Liver (tissue), 9 donors: ENCODE measurements around the gene VGLL4. TPM values are rescaled to one million over a fixed set of nuclear protein-coding genes. Genes with fewer than 3 reads are reported as not detected.

ENCODE experiments used
- DNase-seq: peaks from one replicate; pipeline ENCODE4 v3.0.0-alpha.2; 2017; ENCODE audit warnings: low spot score
- H3K27ac ChIP-seq, 2 donors: one replicate each; pipeline ENCODE4 v1.7.0; 2013; ENCODE audit warnings: inconsistent platforms in 2 of 2, low read length in 2 of 2, control low read depth in 1 of 2, low read depth in 1 of 2, mild to moderate bottlenecking in 1 of 2
- H3K27me3 ChIP-seq, 4 donors: one replicate each; pipeline versions ENCODE4 v1.6.1 to v1.7.0; 2013; ENCODE audit warnings: low read length in 3 of 4, inconsistent platforms in 1 of 4, mild to moderate bottlenecking in 1 of 4, moderate library complexity in 1 of 4; ENCODE audit not compliant: control insufficient read depth in 4 of 4, insufficient read depth in 4 of 4
- H3K36me3 ChIP-seq, 4 donors: one replicate each; pipeline versions ENCODE4 v1.6.1 to v1.7.0; 2013; ENCODE audit warnings: low read length in 3 of 4, mild to moderate bottlenecking in 3 of 4, low read depth in 1 of 4, moderate library complexity in 1 of 4; ENCODE audit not compliant: control insufficient read depth in 4 of 4, insufficient read depth in 3 of 4
- H3K4me1 ChIP-seq, 4 donors: one replicate each; pipeline versions ENCODE4 v1.6.1 to v1.7.0; 2013; ENCODE audit warnings: low read length in 3 of 4, mild to moderate bottlenecking in 3 of 4, moderate library complexity in 1 of 4; ENCODE audit not compliant: control insufficient read depth in 4 of 4, insufficient read depth in 4 of 4
- H3K4me3 ChIP-seq, 3 donors: one replicate each; pipeline versions ENCODE4 v1.6.1 to v1.7.0; 2013; ENCODE audit warnings: low read length in 3 of 3, control low read depth in 1 of 3, low read depth in 1 of 3, mild to moderate bottlenecking in 1 of 3
- H3K9ac ChIP-seq, 2 donors: one replicate each; pipeline ENCODE4 v1.7.0; 2013; ENCODE audit warnings: low read length in 2 of 2, mild to moderate bottlenecking in 2 of 2, moderate library complexity in 2 of 2, control low read depth in 1 of 2, low read depth in 1 of 2
- H3K9me3 ChIP-seq, 4 donors: one replicate each; pipeline versions ENCODE4 v1.6.1 to v1.7.0; 2013; ENCODE audit warnings: low read length in 3 of 4; ENCODE audit not compliant: control insufficient read depth in 4 of 4
- CTCF ChIP-seq: fragments of 150-350 bp; IDR thresholded peaks from 2 replicates; pipeline ENCODE4 v1.5.1; 2017; ENCODE audit warnings: improper control_type of control experiment, low read depth, low read length; ENCODE audit not compliant: missing input control
- EGR1 ChIP-seq, 2 donors: IDR thresholded peaks; 2 replicates each; pipeline ENCODE4 v1.6.1; 2016 to 2018; ENCODE audit warnings: antibody characterized with exemption in 2 of 2, low read depth in 2 of 2
- GABPA ChIP-seq, 2 donors: IDR thresholded peaks in 1 of 2; conservative IDR thresholded peaks in 1 of 2; 2 replicates each; pipeline ENCODE4 v1.6.1; 2016; ENCODE audit warnings: antibody characterized with exemption in 2 of 2, mild to moderate bottlenecking in 1 of 2, moderate library complexity in 1 of 2
- HNF4A ChIP-seq, 2 donors: conservative IDR thresholded peaks; 2 replicates each; pipeline ENCODE4 v1.6.1; 2016; ENCODE audit warnings: antibody characterized with exemption in 2 of 2, mild to moderate bottlenecking in 2 of 2
- HNF4G ChIP-seq: IDR thresholded peaks from 2 replicates; pipeline ENCODE4 v1.6.1; 2016; ENCODE audit warnings: antibody characterized with exemption
- RAD21 ChIP-seq, 2 donors: IDR thresholded peaks; 2 replicates each; pipeline ENCODE4 v1.6.1; 2016; ENCODE audit warnings: antibody characterized with exemption in 2 of 2, mild to moderate bottlenecking in 2 of 2
- RXRA ChIP-seq, 2 donors: IDR thresholded peaks; 2 replicates each; pipeline ENCODE4 v1.6.1; 2017 to 2018; ENCODE audit warnings: antibody characterized with exemption in 2 of 2, mild to moderate bottlenecking in 1 of 2
- SP1 ChIP-seq: IDR thresholded peaks from 2 replicates; pipeline ENCODE4 v1.6.1; 2018; ENCODE audit warnings: antibody characterized with exemption, mild to moderate bottlenecking
- TAF1 ChIP-seq: conservative IDR thresholded peaks from 2 replicates; pipeline ENCODE4 v1.6.1; 2016; ENCODE audit warnings: antibody characterized with exemption, mild to moderate bottlenecking
- YY1 ChIP-seq: IDR thresholded peaks from 2 replicates; pipeline ENCODE4 v1.6.1; 2016; ENCODE audit warnings: antibody characterized with exemption, mild to moderate bottlenecking
- WGBS: extraction: QIAGEN DNeasy Blood & Tissue Kit; methylation state at CpG from one replicate; pipeline ENCODE4 v1.1.7; 2013; 5-methylcytosine and 5-hydroxymethylcytosine counted together
- polyA plus RNA-seq, 2 donors: library from polyadenylated mRNA; stranded (reverse) in 1 of 2; unstranded in 1 of 2; fragments of 200-250 nt in 1 of 2; fragments of >200 nt in 1 of 2; fragmentation: Nextera tagmentation in 1 of 2; extraction: Ambion mirVana in 1 of 2; gene quantifications; one replicate each; pipeline versions ENCODE4 v1.2.1 to v1.2.3, GENCODE V29; 2013 to 2015
- total RNA-seq, 2 donors: library from RNA; depleted of rRNA; stranded (reverse); fragments of >200 nt; gene quantifications; one replicate each; pipeline ENCODE4 v1.2.3, GENCODE V29; 2014
- TF ChIP-seq, protein P1 (sequence below): IDR thresholded peaks from 2 replicates; pipeline ENCODE4 v1.6.1; 2016; ENCODE audit warnings: antibody characterized with exemption, mild to moderate bottlenecking
- TF ChIP-seq, protein P2 (sequence below): IDR thresholded peaks from 2 replicates; pipeline ENCODE4 v1.6.1; 2016; ENCODE audit warnings: antibody characterized with exemption
- donor health status: healthy.
- donor health status: healthy.
- donor health status: healthy.
- donor health status: healthy.
- donor health status: healthy.

The VGLL4 gene
- total and polyA plus RNA-seq, 4 donors, result 7.2 to 27.9 (median 13.0) TPM

GRCh38 chr3:11635680-11636393 is 7.9 kb downstream of the VGLL4 start:
- H3K4me1 ChIP-seq, result peaks cover 0 to 14% (median 6%) of the 10 kb centered on the region in 4 donors
- DNase-seq, result no peak
- TF ChIP-seq RXRA (IDR thresholded peaks at IDR 0.05), result no peak
- no peaks in the 10 kb centered on the region for H3K27me3 ChIP-seq
- H3K36me3 ChIP-seq, result no peaks in the 10 kb centered on the region
- H3K4me3 ChIP-seq, result no peak overlapping the region
- no peak overlapping the region for H3K27ac ChIP-seq
- H3K9ac ChIP-seq, result no peak overlapping the region
- no peaks in the 10 kb centered on the region for H3K9me3 ChIP-seq
- WGBS, result 64% methylated on average over 7 of the region's 7 CpGs

DNA sequence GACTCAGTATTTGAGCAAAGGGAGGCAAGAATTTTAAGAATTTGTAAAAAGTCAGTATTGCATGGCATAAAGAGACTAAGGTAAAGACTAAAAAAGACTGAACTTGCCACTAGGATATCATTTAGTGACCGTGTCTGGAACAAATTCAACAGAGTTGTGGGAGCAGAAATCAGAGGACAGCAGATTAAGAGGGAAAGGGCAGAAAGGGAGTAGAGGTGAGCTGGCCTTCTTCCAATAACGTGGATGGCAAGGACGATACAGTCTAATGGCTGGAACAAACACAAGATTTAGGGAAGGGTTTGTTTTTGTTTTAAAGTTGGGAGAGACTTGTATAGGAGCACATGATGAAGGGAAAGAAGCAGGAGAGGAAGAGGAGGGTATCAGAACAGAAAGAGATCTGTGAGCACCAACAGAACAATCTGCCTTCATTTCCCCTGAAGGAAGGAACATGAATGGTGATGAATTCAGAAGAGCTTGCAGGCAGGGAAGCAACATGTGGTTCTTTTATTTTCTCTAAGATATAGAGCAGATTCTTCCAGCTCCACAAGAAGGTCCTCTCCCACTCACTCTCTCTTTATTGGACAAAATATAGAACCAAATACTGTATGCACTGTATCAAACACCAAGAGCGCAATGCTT is 8.6 kb downstream of the VGLL4 start:
- no peak for DNase-seq
- 32% methylated on average over 4 of the region's 4 CpGs for WGBS
- no peak overlapping the region for H3K4me3 ChIP-seq
- H3K9me3 ChIP-seq, result no peaks in the 10 kb centered on the region
- TF ChIP-seq HNF4G (no peak), GABPA (IDR thresholded peaks at IDR 0.05 in 1 of 2, conservative IDR thresholded peaks at IDR 0.05 in 1 of 2) (no peak), YY1 (no peak), EGR1 (IDR thresholded peaks at IDR 0.05; ENCODE audit: low read depth in 2 of 2) (no peak), RAD21 (IDR thresholded peaks at IDR 0.05) (no peak)
- TF ChIP-seq, protein P1, sequence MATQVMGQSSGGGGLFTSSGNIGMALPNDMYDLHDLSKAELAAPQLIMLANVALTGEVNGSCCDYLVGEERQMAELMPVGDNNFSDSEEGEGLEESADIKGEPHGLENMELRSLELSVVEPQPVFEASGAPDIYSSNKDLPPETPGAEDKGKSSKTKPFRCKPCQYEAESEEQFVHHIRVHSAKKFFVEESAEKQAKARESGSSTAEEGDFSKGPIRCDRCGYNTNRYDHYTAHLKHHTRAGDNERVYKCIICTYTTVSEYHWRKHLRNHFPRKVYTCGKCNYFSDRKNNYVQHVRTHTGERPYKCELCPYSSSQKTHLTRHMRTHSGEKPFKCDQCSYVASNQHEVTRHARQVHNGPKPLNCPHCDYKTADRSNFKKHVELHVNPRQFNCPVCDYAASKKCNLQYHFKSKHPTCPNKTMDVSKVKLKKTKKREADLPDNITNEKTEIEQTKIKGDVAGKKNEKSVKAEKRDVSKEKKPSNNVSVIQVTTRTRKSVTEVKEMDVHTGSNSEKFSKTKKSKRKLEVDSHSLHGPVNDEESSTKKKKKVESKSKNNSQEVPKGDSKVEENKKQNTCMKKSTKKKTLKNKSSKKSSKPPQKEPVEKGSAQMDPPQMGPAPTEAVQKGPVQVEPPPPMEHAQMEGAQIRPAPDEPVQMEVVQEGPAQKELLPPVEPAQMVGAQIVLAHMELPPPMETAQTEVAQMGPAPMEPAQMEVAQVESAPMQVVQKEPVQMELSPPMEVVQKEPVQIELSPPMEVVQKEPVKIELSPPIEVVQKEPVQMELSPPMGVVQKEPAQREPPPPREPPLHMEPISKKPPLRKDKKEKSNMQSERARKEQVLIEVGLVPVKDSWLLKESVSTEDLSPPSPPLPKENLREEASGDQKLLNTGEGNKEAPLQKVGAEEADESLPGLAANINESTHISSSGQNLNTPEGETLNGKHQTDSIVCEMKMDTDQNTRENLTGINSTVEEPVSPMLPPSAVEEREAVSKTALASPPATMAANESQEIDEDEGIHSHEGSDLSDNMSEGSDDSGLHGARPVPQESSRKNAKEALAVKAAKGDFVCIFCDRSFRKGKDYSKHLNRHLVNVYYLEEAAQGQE, result no peak
- no peak overlapping the region for H3K9ac ChIP-seq
- H3K27ac ChIP-seq, result no peak overlapping the region
- H3K27me3 ChIP-seq, result no peaks in the 10 kb centered on the region
- peaks cover 0 to 14% (median 6%) of the 10 kb centered on the region in 4 donors for H3K4me1 ChIP-seq
- no peaks in the 10 kb centered on the region for H3K36me3 ChIP-seq

- TF ChIP-seq CTCF, result no peak
- TF ChIP-seq SP1, result no peak
- no peak for TF ChIP-seq HNF4A (conservative IDR thresholded peaks at IDR 0.05)
- no peak for TF ChIP-seq YY1
- no peak for TF ChIP-seq HNF4G
- TF ChIP-seq, protein P1, result no peak
- no peak for TF ChIP-seq TAF1
- TF ChIP-seq GABPA (IDR thresholded peaks at IDR 0.05 in 1 of 2, conservative IDR thresholded peaks at IDR 0.05 in 1 of 2), result no peak
- TF ChIP-seq EGR1 (IDR thresholded peaks at IDR 0.05; ENCODE audit: low read depth in 2 of 2), result no peak
- TF ChIP-seq, protein P2, sequence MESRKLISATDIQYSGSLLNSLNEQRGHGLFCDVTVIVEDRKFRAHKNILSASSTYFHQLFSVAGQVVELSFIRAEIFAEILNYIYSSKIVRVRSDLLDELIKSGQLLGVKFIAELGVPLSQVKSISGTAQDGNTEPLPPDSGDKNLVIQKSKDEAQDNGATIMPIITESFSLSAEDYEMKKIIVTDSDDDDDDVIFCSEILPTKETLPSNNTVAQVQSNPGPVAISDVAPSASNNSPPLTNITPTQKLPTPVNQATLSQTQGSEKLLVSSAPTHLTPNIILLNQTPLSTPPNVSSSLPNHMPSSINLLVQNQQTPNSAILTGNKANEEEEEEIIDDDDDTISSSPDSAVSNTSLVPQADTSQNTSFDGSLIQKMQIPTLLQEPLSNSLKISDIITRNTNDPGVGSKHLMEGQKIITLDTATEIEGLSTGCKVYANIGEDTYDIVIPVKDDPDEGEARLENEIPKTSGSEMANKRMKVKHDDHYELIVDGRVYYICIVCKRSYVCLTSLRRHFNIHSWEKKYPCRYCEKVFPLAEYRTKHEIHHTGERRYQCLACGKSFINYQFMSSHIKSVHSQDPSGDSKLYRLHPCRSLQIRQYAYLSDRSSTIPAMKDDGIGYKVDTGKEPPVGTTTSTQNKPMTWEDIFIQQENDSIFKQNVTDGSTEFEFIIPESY, result no peak
- TF ChIP-seq RAD21 (IDR thresholded peaks at IDR 0.05), result no peak
- no peaks in the 10 kb centered on the region for H3K9me3 ChIP-seq
- H3K36me3 ChIP-seq, result no peaks in the 10 kb centered on the region
- no peak overlapping the region for H3K9ac ChIP-seq
- no peak overlapping the region for H3K4me3 ChIP-seq
- 74% methylated on average over 11 of the region's 11 CpGs for WGBS
- peaks cover 0 to 12% (median 6%) of the 10 kb centered on the region in 4 donors for H3K4me1 ChIP-seq
- H3K27ac ChIP-seq, result no peak overlapping the region
- no peaks in the 10 kb centered on the region for H3K27me3 ChIP-seq
- DNase-seq, result no peak
These were observed 9.6 kb downstream of the VGLL4 start for GRCh38 chr3:11634081-11634635.
